ENCODE measurements around the gene IREB2.
A peak's percentile ranks its signal among the peaks of the same experiment; 100 is the strongest.
"Not testable (repeated sequence)": the region's sequence is repeated elsewhere in the genome, so short reads cannot be mapped to it uniquely, and the experiment has no call there.

Gene IREB2

GRCh38 chr15:78402061-78402610 lies 35.9 kb upstream of the IREB2 start:
- DNase-seq (ENCODE audit: low read depth in 1 of 2, low spot score in 1 of 2): peak in 1 of 2 experiments; percentile 55
- Histone ChIP-seq H3K4me3 (replicated peaks; ENCODE audit: insufficient read depth, low read length) (no peak overlapping the region), H3K27me3 (ENCODE audit: insufficient read depth, poor library complexity, severe bottlenecking) (no peaks in the 10 kb centered on the region), H3K27ac (replicated peaks) (no peak overlapping the region)
- no peak for TF ChIP-seq GABPA (IDR thresholded peaks at IDR 0.05; ENCODE audit: low read depth)
- no peak for TF ChIP-seq POLR2AphosphoS5 (IDR thresholded peaks at IDR 0.05; ENCODE audit: low read depth)
- no peak for TF ChIP-seq CTCF (IDR thresholded peaks at IDR 0.05; ENCODE audit: insufficient read depth, low read length)
- TF ChIP-seq REST (IDR thresholded peaks at IDR 0.05; ENCODE audit: insufficient replicate concordance, low read depth): no peak
- no peak for TF ChIP-seq SPI1 (IDR thresholded peaks at IDR 0.05; ENCODE audit: borderline replicate concordance, low read depth)

- TF ChIP-seq REST (IDR thresholded peaks at IDR 0.05; ENCODE audit: insufficient replicate concordance, low read depth) (no peak), CTCF (IDR thresholded peaks at IDR 0.05; ENCODE audit: insufficient read depth, low read length) (no peak), POLR2AphosphoS5 (IDR thresholded peaks at IDR 0.05; ENCODE audit: low read depth) (no peak), SPI1 (IDR thresholded peaks at IDR 0.05; ENCODE audit: borderline replicate concordance, low read depth) (no peak), GABPA (IDR thresholded peaks at IDR 0.05; ENCODE audit: low read depth) (no peak)
- Histone ChIP-seq H3K27me3 (ENCODE audit: insufficient read depth, poor library complexity, severe bottlenecking) (no peaks in the 10 kb centered on the region), H3K4me3 (replicated peaks; ENCODE audit: insufficient read depth, low read length) (no peak overlapping the region), H3K27ac (replicated peaks) (0 out of 2 replicates have a peak overlapping the region, but pooled peaks have one; percentile 17)
- no peak for DNase-seq (ENCODE audit: low read depth in 1 of 2, low spot score in 1 of 2)
Observed at GRCh38 chr15:78404125-78404524, 33.9 kb upstream of the IREB2 start.

- not testable (repeated sequence) for H3K27ac ChIP-seq (replicated peaks); H3K27me3 ChIP-seq (ENCODE audit: insufficient read depth, poor library complexity, severe bottlenecking); H3K4me3 ChIP-seq (replicated peaks; ENCODE audit: insufficient read depth, low read length); DNase-seq (ENCODE audit: low read depth in 1 of 2, low spot score in 1 of 2)
Observed at GRCh38 chr15:78404796-78405195, 33.2 kb upstream of the IREB2 start.

- DNase-seq (ENCODE audit: low read depth in 1 of 2, low spot score in 1 of 2): no peak
- Histone ChIP-seq H3K27ac (replicated peaks) (no peak overlapping the region), H3K4me3 (replicated peaks; ENCODE audit: insufficient read depth, low read length) (no peak overlapping the region)
Observed at GRCh38 chr15:78405336-78405924, 32.6 kb upstream of the IREB2 start.

More at GRCh38 chr15:78405336-78405924, 32.6 kb upstream of the IREB2 start:
- H3K27me3 ChIP-seq (ENCODE audit: insufficient read depth, poor library complexity, severe bottlenecking): no peaks in the 10 kb centered on the region
- TF ChIP-seq CTCF (IDR thresholded peaks at IDR 0.05; ENCODE audit: insufficient read depth, low read length) (no peak), REST (IDR thresholded peaks at IDR 0.05; ENCODE audit: insufficient replicate concordance, low read depth) (no peak), POLR2AphosphoS5 (IDR thresholded peaks at IDR 0.05; ENCODE audit: low read depth) (no peak), GABPA (IDR thresholded peaks at IDR 0.05; ENCODE audit: low read depth) (no peak), SPI1 (IDR thresholded peaks at IDR 0.05; ENCODE audit: borderline replicate concordance, low read depth) (no peak)
